Fibroblast of villous mesenchyme (primary cell): ENCODE results near the gene DHODH. TPM values are rescaled to one million over a fixed set of nuclear protein-coding genes. Genes with fewer than 3 reads are reported as not detected.

ENCODE experiments used
- DNase-seq: peaks from one replicate; pipeline ENCODE4 v3.0.0-alpha.2; 2010; ENCODE audit warnings: low read depth
- H3K4me3 ChIP-seq: 2 replicates; pipeline ENCODE4 v1.5.1; 2011; ENCODE audit warnings: low read depth, mild to moderate bottlenecking, low read length
- CTCF ChIP-seq: IDR thresholded peaks from 2 replicates; pipeline ENCODE4 v1.5.1; 2012; ENCODE audit warnings: low read depth, mild to moderate bottlenecking, low read length; ENCODE audit not compliant: insufficient read depth
- total RNA-seq: library from RNA; depleted of rRNA; stranded (reverse); fragments of >200 nt; gene quantifications from 2 replicates; pipeline ENCODE4 v1.2.3, GENCODE V29; 2012

DHODH gene
- total RNA-seq, 1 donor = 3.5 TPM

- H3K4me3 ChIP-seq = no peak overlapping the region
- TF ChIP-seq CTCF = no peak
- DNase-seq = no peak
Observed at GRCh38 chr16:71971571-71971970, 37.0 kb upstream of the DHODH start.

- DNase-seq = no peak
- H3K4me3 ChIP-seq = no peak overlapping the region
- TF ChIP-seq CTCF = no peak
Observed at GRCh38 chr16:71972356-71972755, 36.2 kb upstream of the DHODH start.

- H3K4me3 ChIP-seq = no peak overlapping the region
- no peak for TF ChIP-seq CTCF
- DNase-seq = no peak
Observed at GRCh38 chr16:71973001-71973400, 35.5 kb upstream of the DHODH start.

- TF ChIP-seq CTCF = no peak
- no peak overlapping the region for H3K4me3 ChIP-seq
- DNase-seq = no peak
Observed at GRCh38 chr16:71974068-71974818, 34.3 kb upstream of the DHODH start.

- no peak for TF ChIP-seq CTCF
- DNase-seq = no peak
- no peak overlapping the region for H3K4me3 ChIP-seq
Observed at GRCh38 chr16:71985262-71985974, 23.1 kb upstream of the DHODH start.

GRCh38 chr16:71986131-71986530 lies 22.4 kb upstream of the DHODH start:
- H3K4me3 ChIP-seq = no peak overlapping the region
- DNase-seq = no peak
- no peak for TF ChIP-seq CTCF
